Measurements from ENCODE around the gene KIAA0825.

The KIAA0825 gene

DNA sequence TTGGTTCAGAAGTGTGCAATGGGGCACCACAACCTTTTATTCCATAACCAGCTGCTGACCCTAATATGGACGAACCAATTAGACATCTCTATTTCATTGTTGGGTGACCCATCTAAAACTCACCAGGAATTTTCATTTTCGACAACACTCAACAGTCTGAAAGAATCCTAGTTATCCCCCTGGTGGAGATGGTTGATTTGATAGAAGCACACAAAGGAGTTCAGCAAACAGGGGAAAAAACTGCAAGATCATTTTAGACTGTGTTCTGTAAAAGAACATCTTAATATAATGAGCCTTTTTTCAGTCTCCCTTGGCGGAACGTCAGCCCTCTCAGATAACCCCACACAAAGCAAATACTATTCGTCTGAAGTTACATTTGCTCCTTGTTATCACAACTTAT, 367.4 kb downstream of the KIAA0825 start:
- no peak overlapping the region for H3K4me3 ChIP-seq (ENCODE audit: low read depth, low read length)
- DNase-seq (ENCODE audit: low read depth), result no peak
- TF ChIP-seq, protein P1, sequence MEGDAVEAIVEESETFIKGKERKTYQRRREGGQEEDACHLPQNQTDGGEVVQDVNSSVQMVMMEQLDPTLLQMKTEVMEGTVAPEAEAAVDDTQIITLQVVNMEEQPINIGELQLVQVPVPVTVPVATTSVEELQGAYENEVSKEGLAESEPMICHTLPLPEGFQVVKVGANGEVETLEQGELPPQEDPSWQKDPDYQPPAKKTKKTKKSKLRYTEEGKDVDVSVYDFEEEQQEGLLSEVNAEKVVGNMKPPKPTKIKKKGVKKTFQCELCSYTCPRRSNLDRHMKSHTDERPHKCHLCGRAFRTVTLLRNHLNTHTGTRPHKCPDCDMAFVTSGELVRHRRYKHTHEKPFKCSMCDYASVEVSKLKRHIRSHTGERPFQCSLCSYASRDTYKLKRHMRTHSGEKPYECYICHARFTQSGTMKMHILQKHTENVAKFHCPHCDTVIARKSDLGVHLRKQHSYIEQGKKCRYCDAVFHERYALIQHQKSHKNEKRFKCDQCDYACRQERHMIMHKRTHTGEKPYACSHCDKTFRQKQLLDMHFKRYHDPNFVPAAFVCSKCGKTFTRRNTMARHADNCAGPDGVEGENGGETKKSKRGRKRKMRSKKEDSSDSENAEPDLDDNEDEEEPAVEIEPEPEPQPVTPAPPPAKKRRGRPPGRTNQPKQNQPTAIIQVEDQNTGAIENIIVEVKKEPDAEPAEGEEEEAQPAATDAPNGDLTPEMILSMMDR (IDR thresholded peaks at IDR 0.05; ENCODE audit: low read depth, low read length), result no peak
- TF ChIP-seq, protein P2, sequence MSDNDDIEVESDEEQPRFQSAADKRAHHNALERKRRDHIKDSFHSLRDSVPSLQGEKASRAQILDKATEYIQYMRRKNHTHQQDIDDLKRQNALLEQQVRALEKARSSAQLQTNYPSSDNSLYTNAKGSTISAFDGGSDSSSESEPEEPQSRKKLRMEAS (IDR thresholded peaks at IDR 0.05; ENCODE audit: low read depth, low read length), result no peak
- TF ChIP-seq MYC (IDR thresholded peaks at IDR 0.05; ENCODE audit: low read depth, low read length) (no peak), POLR2A (IDR thresholded peaks at IDR 0.05; ENCODE audit: extremely low read depth, insufficient read length) (no peak)

DNA sequence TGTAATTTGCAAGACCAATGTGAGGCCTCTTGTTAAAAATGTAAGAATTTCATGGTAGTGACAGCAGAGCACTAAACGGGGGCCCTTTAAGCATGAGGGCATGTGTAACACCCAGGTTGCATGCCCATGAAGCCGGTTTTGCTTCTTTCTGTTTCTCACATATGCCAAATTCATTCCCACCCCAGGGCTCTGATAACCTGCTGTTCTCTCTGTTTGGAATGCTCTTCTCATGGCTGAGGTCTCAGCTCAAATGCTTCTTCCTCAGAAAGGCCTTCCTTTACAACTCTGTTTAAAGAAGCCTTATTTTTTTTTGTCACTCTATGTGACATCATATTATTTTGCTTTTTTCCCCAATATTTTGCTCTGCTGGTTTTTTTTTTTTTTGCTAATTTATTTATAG, 369.0 kb downstream of the KIAA0825 start:
- no peak overlapping the region for H3K4me3 ChIP-seq (ENCODE audit: low read depth, low read length)
- no peak for DNase-seq (ENCODE audit: low read depth)
- TF ChIP-seq POLR2A (IDR thresholded peaks at IDR 0.05; ENCODE audit: extremely low read depth, insufficient read length), result no peak
- TF ChIP-seq MYC (IDR thresholded peaks at IDR 0.05; ENCODE audit: low read depth, low read length), result no peak
- TF ChIP-seq, protein P2 (IDR thresholded peaks at IDR 0.05; ENCODE audit: low read depth, low read length), result no peak
- TF ChIP-seq, protein P1 (IDR thresholded peaks at IDR 0.05; ENCODE audit: low read depth, low read length), result no peak

DNA sequence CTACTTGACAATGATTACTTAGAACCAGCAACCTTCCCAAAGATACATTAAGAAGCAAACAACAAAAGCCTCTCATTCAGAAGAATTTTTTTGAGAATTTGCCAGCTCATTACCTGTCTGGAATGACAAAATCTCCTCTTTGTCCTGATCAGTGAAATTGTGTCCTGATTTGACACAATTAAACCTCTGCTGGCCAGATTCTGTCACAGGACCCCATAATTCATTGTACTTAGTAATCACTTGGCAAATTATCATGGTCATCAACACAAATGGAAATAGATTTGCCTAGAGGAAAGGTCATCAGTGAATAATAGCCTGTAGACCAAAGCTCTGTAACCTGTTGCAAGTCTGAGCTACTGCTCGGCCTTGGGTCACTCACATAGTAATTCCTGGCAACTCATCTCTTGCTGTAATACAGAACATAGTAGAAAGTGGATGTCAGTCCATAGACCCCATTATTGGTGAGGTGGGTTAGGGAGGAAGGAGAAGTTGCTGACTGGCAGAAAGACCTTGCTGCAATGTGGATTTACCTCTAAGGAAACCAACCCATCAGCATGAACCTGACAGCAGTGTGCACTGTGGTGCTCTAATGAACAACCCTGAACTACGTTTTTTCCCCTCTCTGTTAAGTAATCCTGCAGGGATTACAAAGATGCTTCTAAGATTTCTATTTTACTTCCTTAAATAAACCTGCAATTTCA, 370.1 kb downstream of the KIAA0825 start:
- H3K4me3 ChIP-seq (ENCODE audit: low read depth, low read length), result no peak overlapping the region
- TF ChIP-seq, protein P1 (IDR thresholded peaks at IDR 0.05; ENCODE audit: low read depth, low read length), result no peak
- TF ChIP-seq POLR2A (IDR thresholded peaks at IDR 0.05; ENCODE audit: extremely low read depth, insufficient read length) (no peak), MYC (IDR thresholded peaks at IDR 0.05; ENCODE audit: low read depth, low read length) (no peak)
- TF ChIP-seq, protein P2 (IDR thresholded peaks at IDR 0.05; ENCODE audit: low read depth, low read length), result no peak
- no peak for DNase-seq (ENCODE audit: low read depth)

GRCh38 chr5:94245608-94246007, 372.8 kb downstream of the KIAA0825 start:
- DNase-seq (ENCODE audit: low read depth), result peak; percentile 92
- TF ChIP-seq MYC (IDR thresholded peaks at IDR 0.05; ENCODE audit: low read depth, low read length) (no peak), POLR2A (IDR thresholded peaks at IDR 0.05; ENCODE audit: extremely low read depth, insufficient read length) (no peak)
- TF ChIP-seq, protein P1 (IDR thresholded peaks at IDR 0.05; ENCODE audit: low read depth, low read length), result no peak
- TF ChIP-seq, protein P2 (IDR thresholded peaks at IDR 0.05; ENCODE audit: low read depth, low read length), result no peak
- no peak overlapping the region for H3K4me3 ChIP-seq (ENCODE audit: low read depth, low read length)

GRCh38 chr5:94244921-94245320, 373.5 kb downstream of the KIAA0825 start:
- DNase-seq (ENCODE audit: low read depth), result peak; percentile 48
- TF ChIP-seq POLR2A (IDR thresholded peaks at IDR 0.05; ENCODE audit: extremely low read depth, insufficient read length), result no peak
- no peak for TF ChIP-seq MYC (IDR thresholded peaks at IDR 0.05; ENCODE audit: low read depth, low read length)
- TF ChIP-seq, protein P1 (IDR thresholded peaks at IDR 0.05; ENCODE audit: low read depth, low read length), result no peak
- TF ChIP-seq, protein P2 (IDR thresholded peaks at IDR 0.05; ENCODE audit: low read depth, low read length), result no peak
- H3K4me3 ChIP-seq (ENCODE audit: low read depth, low read length), result no peak overlapping the region
